ENCODE results near the gene TICAM2. TPM values are rescaled to one million over a fixed set of nuclear protein-coding genes. Genes with fewer than 3 reads are reported as not detected.

TICAM2 gene
- total and polyA plus RNA-seq, 2 of the 8 experiments (the other 6 are each of a cell fraction or from before 2014, with no cell fraction given): 0.02 TPM; not detected in 1

- Histone ChIP-seq H4K20me1 (replicated peaks in 1 of 2; ENCODE audit: control insufficient read depth in 1 of 2, insufficient read depth in 2 of 2, low read length in 2 of 2) (no peaks in the 10 kb centered on the region), H4K5ac (ENCODE audit: insufficient read length, low read depth, low read length) (no peak overlapping the region), H3K9me3 (ENCODE audit: insufficient read depth in 2 of 2, low read depth in 1 of 2, low read length in 1 of 2) (no peaks in the 10 kb centered on the region), H3K18ac (ENCODE audit: extremely low read depth, low read length) (no peak overlapping the region), H3K4me3 (ENCODE audit: extremely low read depth in 1 of 4, insufficient read depth in 2 of 4, low read depth in 3 of 4, low read length in 4 of 4) (no peak overlapping the region), H3K56ac (replicated peaks; ENCODE audit: insufficient read length, low read depth, low read length) (no peak overlapping the region), H3K9ac (replicated peaks in 1 of 4; ENCODE audit: extremely low read depth in 1 of 4, low read depth in 3 of 4, low read length in 3 of 4) (no peak overlapping the region), H3K23me2 (ENCODE audit: low read depth, low read length) (no peaks in the 10 kb centered on the region), H3K4me1 (replicated peaks in 1 of 4; ENCODE audit: control insufficient read depth in 3 of 4, insufficient read depth in 4 of 4, low read length in 3 of 4) (no peaks in the 10 kb centered on the region; a peak in 1 of 7 replicates), H2BK15ac (ENCODE audit: low read length) (no peak overlapping the region), H2AFZ (ENCODE audit: low read length) (no peak overlapping the region), H3K23ac (ENCODE audit: insufficient read length) (no peak overlapping the region), H2BK20ac (ENCODE audit: low read length) (no peak overlapping the region), H3K27ac (ENCODE audit: low read depth, low read length) (no peak overlapping the region), H3K4ac (replicated peaks; ENCODE audit: insufficient read length, low read depth, low read length) (no peak overlapping the region), H2BK5ac (ENCODE audit: low read depth, low read length) (no peak overlapping the region), H2BK120ac (replicated peaks; ENCODE audit: low read depth, low read length) (no peak overlapping the region), H2AK5ac (ENCODE audit: low read depth, low read length) (no peak overlapping the region), H4K91ac (replicated peaks; ENCODE audit: insufficient read length, low read length) (no peak overlapping the region), H2BK12ac (ENCODE audit: low read depth, low read length) (no peak overlapping the region), H3K27me3 (replicated peaks in 1 of 4; ENCODE audit: control insufficient read depth in 3 of 4, extremely low read depth in 1 of 4, insufficient read depth in 3 of 4, low read length in 3 of 4) (no peaks in the 10 kb centered on the region), H3K79me1 (ENCODE audit: low read depth, low read length) (no peaks in the 10 kb centered on the region), H3K14ac (ENCODE audit: insufficient read length) (no peak overlapping the region), H4K8ac (ENCODE audit: extremely low read depth, insufficient read depth, low read length) (no peak overlapping the region), H3K4me2 (ENCODE audit: insufficient read depth in 1 of 2, low read depth in 2 of 2, low read length in 2 of 2) (no peak overlapping the region), H3K36me3 (ENCODE audit: control insufficient read depth in 2 of 4, insufficient read depth in 4 of 4, low read length in 3 of 4) (no peaks in the 10 kb centered on the region), H3K79me2 (ENCODE audit: control insufficient read depth in 1 of 2, insufficient read depth in 2 of 2, low read length in 2 of 2) (no peaks in the 10 kb centered on the region)
- FAIRE-seq (no peak), DNase-seq (ENCODE audit: low read depth in 1 of 2, low spot score in 2 of 2) (no peak)
- ChIA-PET POLR2A (ENCODE audit: partially characterized antibody) (no interaction called here), CTCF (ENCODE audit: partially characterized antibody) (interaction anchor here (1.4 kb wide), 1 partner anchor 11 kb away, joined by 3 read pairs; no protein-coding TSS in a partner anchor)
- WGBS, 2 experiments (ENCODE audit: extremely low coverage in 1 of 2, insufficient coverage in 1 of 2, insufficient read length in 1 of 2, insufficient replicate concordance in 2 of 2, low coverage in 1 of 2, low lambda C conversion rate in 2 of 2, missing lambda C conversion rate in 1 of 2): 89% methylated on average over 3 of the region's 3 CpGs; no CpG with 5 or more reads in 1 of the 2 experiments
- no peak for TF ChIP-seq MAFK (IDR thresholded peaks at IDR 0.05; ENCODE audit: low read depth, low read length)
- TF ChIP-seq SP4 (IDR thresholded peaks at IDR 0.05; ENCODE audit: low read length): no peak
- TF ChIP-seq NRF1 (IDR thresholded peaks at IDR 0.05; ENCODE audit: low read depth, low read length): no peak
- TF ChIP-seq RXRA (IDR thresholded peaks at IDR 0.05; ENCODE audit: insufficient read depth, low read depth, low read length): no peak
- no peak for TF ChIP-seq CBX8 (IDR thresholded peaks at IDR 0.05; ENCODE audit: borderline replicate concordance, low read depth, low read length)
- TF ChIP-seq RFX5 (IDR thresholded peaks at IDR 0.05; ENCODE audit: borderline replicate concordance, low read depth, low read length): no peak
- no peak for TF ChIP-seq RNF2 (IDR thresholded peaks at IDR 0.05; ENCODE audit: borderline replicate concordance, low read depth, low read length, missing control alignments, poor library complexity, severe bottlenecking)
- TF ChIP-seq SP1 (IDR thresholded peaks at IDR 0.05; ENCODE audit: low read depth, low read length): no peak
- TF ChIP-seq GTF2F1 (IDR thresholded peaks at IDR 0.05; ENCODE audit: borderline replicate concordance, low read depth, low read length): no peak
- TF ChIP-seq SIX5 (IDR thresholded peaks at IDR 0.05; ENCODE audit: low read depth, low read length): no peak
- TF ChIP-seq SUZ12 (IDR thresholded peaks at IDR 0.05; ENCODE audit: low read length): no peak
- no peak for TF ChIP-seq KDM1A (IDR thresholded peaks at IDR 0.05; ENCODE audit: borderline replicate concordance, low read length)
- TF ChIP-seq ZNF274 (IDR thresholded peaks at IDR 0.05; ENCODE audit: borderline replicate concordance, extremely low read depth, low read length): no peak
Measured at GRCh38 chr5:115579216-115579615, 23.1 kb downstream of the TICAM2 start.

All from H1 (cell line).